B cell (primary cell): ENCODE results near the gene MCM3AP. TPM values are rescaled to one million over a fixed set of nuclear protein-coding genes. Genes with fewer than 3 reads are reported as not detected.
"Not testable (repeated sequence)": the region's sequence is repeated elsewhere in the genome, so short reads cannot be mapped to it uniquely, and the experiment has no call there.

Source experiments
- ATAC-seq: fragments of 200-7000 bp; cut with Tn5 transposase; one replicate; pipeline ENCODE4 v1.10.0; 2021; ENCODE audit warnings: low read depth, mild to moderate bottlenecking, moderate number of reproducible peaks, moderate library complexity
- CTCF ChIA-PET: fragments of 350-600 bp; sonication (Branson Sonifier 250); formaldehyde crosslinking; loops from one replicate; lab custom pipeline; 2021; ENCODE audit warnings: antibody characterized with exemption, inconsistent platforms; lab: Charles Lee
- POLR2A ChIA-PET: fragments of 350-600 bp; sonication (Branson Sonifier 250); formaldehyde crosslinking; loops from one replicate; lab custom pipeline; 2021; ENCODE audit warnings: antibody characterized with exemption; lab: Charles Lee
- DNase-seq: peaks from one replicate; pipeline ENCODE4 v3.0.0; 2013
- H2AFZ ChIP-seq: 2 replicates; pipeline ENCODE4 v1.6.1; 2012; ENCODE audit warnings: mild to moderate bottlenecking, low read depth, low read length; ENCODE audit not compliant: insufficient read depth, poor library complexity, severe bottlenecking
- H3K27ac ChIP-seq, 2 donors: 1 replicate in 1 of 2; 2 replicates in 1 of 2; pipeline ENCODE4 v1.5.1; 2012 to 2013; ENCODE audit warnings: low read length in 2 of 2, mild to moderate bottlenecking in 2 of 2, moderate library complexity in 1 of 2
- H3K27me3 ChIP-seq, 4 experiments: fragments of 200-600 bp in 1 of 4; sonication (generic) in 1 of 4; replicated peaks in 1 of 4; 1 replicate in 2 of 4; 2 replicates in 2 of 4; pipeline versions ENCODE4 v1.6.1 to v1.7.0; 2013 to 2016; ENCODE audit warnings: low read length in 3 of 4, mild to moderate bottlenecking in 2 of 4, mixed read lengths in 1 of 4, moderate library complexity in 1 of 4; ENCODE audit not compliant: insufficient read depth in 4 of 4, control insufficient read depth in 3 of 4; ENCODE audit errors: control extremely low read depth in 1 of 4
- H3K36me3 ChIP-seq, 2 experiments: replicated peaks in 1 of 2; 1 replicate in 1 of 2; 2 replicates in 1 of 2; pipeline versions ENCODE4 v1.6.1 to v1.7.1; 2013; ENCODE audit warnings: low read length in 1 of 2; ENCODE audit not compliant: insufficient read depth in 2 of 2, control insufficient read depth in 1 of 2; ENCODE audit errors: control extremely low read depth in 1 of 2, extremely low read depth in 1 of 2
- H3K4me1 ChIP-seq, 2 donors: fragments of 200-600 bp in 1 of 2; sonication (generic) in 1 of 2; 1 replicate in 1 of 2; 2 replicates in 1 of 2; pipeline versions ENCODE4 v1.5.1 to v1.6.1; 2013 to 2017; ENCODE audit warnings: low read length in 2 of 2; ENCODE audit not compliant: control insufficient read depth in 2 of 2, insufficient read depth in 2 of 2
- H3K4me2 ChIP-seq: replicated peaks from 2 replicates; pipeline ENCODE3; 2012; ENCODE audit warnings: mild to moderate bottlenecking, low read depth, low read length; ENCODE audit not compliant: poor library complexity, severe bottlenecking
- H3K4me3 ChIP-seq, 5 experiments: fragments of 200-600 bp in 1 of 5; sonication (generic) in 1 of 5; 1 replicate in 3 of 5; 2 replicates in 2 of 5; pipeline versions ENCODE4 v1.5.1 to v1.7.0; 2011 to 2016; ENCODE audit warnings: low read length in 4 of 5, mild to moderate bottlenecking in 4 of 5, low read depth in 2 of 5, control low read depth in 1 of 5, moderate library complexity in 1 of 5; ENCODE audit not compliant: insufficient read depth in 1 of 5; ENCODE audit errors: control extremely low read depth in 1 of 5, extremely low read depth in 1 of 5
- H3K79me2 ChIP-seq: fragments of 200-600 bp; sonication (generic); one replicate; pipeline ENCODE4 v1.6.0; 2016; ENCODE audit warnings: low read length; ENCODE audit not compliant: control insufficient read depth, insufficient read depth
- H3K9ac ChIP-seq: fragments of 200-600 bp; sonication (generic); 2 replicates; pipeline ENCODE4 v1.6.1; 2017; ENCODE audit warnings: mild to moderate bottlenecking, low read length, moderate library complexity
- H3K9me3 ChIP-seq, 3 donors: one replicate each; pipeline versions ENCODE4 v1.6.1 to v1.7.1; 2013; ENCODE audit warnings: low read length in 2 of 3; ENCODE audit not compliant: control insufficient read depth in 2 of 3, insufficient read depth in 1 of 3; ENCODE audit errors: control extremely low read depth in 1 of 3
- H4K20me1 ChIP-seq: 2 replicates; pipeline ENCODE4 v1.6.0; 2012; ENCODE audit warnings: mild to moderate bottlenecking, low read length; ENCODE audit not compliant: insufficient read depth, control insufficient read depth, poor library complexity, severe bottlenecking
- H3K27ac Mint-ChIP-seq: one replicate; pipeline ENCODE4 v1.8.0; 2021; ENCODE audit warnings: mixed read lengths
- H3K27me3 Mint-ChIP-seq: one replicate; pipeline ENCODE4 v1.8.0; 2021; ENCODE audit warnings: mixed read lengths
- H3K4me1 Mint-ChIP-seq: one replicate; pipeline ENCODE4 v1.8.0; 2021; ENCODE audit warnings: mixed read lengths
- H3K4me3 Mint-ChIP-seq: one replicate; pipeline ENCODE4 v1.8.0; 2021; ENCODE audit warnings: mixed read lengths
- H3K9me3 Mint-ChIP-seq: one replicate; pipeline ENCODE4 v1.8.0; 2022; ENCODE audit warnings: mixed read lengths; ENCODE audit not compliant: insufficient read depth
- CTCF ChIP-seq: fragments of 200-600 bp; IDR thresholded peaks from one replicate; pipeline ENCODE4 v1.8.0; 2022; ENCODE audit warnings: antibody characterized with exemption, mild to moderate bottlenecking
- EZH2 ChIP-seq: IDR thresholded peaks from 2 replicates; pipeline ENCODE4 v1.6.1; 2012; ENCODE audit warnings: borderline replicate concordance, low read depth, mild to moderate bottlenecking, moderate library complexity, low read length; ENCODE audit not compliant: insufficient read depth, poor library complexity, severe bottlenecking
- WGBS: methylation state at CpG from one replicate; pipeline ENCODE4 v1.1.5; 2013; ENCODE audit warnings: missing lambda C conversion rate; ENCODE audit not compliant: insufficient coverage; 5-methylcytosine and 5-hydroxymethylcytosine counted together
- intact Hi-C: fragments of 100-400 bp; cut with micrococcal nuclease; formaldehyde crosslinking; loops from one replicate; pipeline ENCODE4 v1.10.0; 2022
- polyA plus RNA-seq: library from polyadenylated mRNA; depleted of rRNA; stranded (reverse); fragments of >200 nt; gene quantifications from 2 replicates; pipeline ENCODE4 v1.2.3, GENCODE V29; 2012
- total RNA-seq, 2 donors: library from RNA; stranded (reverse); fragments of 120-200 nt in 1 of 2; gene quantifications; 1 replicate in 1 of 2; 2 replicates in 1 of 2; pipeline versions ENCODE4 v1.2.3 to v1.2.4, GENCODE V29; 2013 to 2022

Gene MCM3AP
- total and polyA plus RNA-seq, 2 donors (not counting 1 experiment from before 2014, with no cell fraction given) = 61.7 to 180 TPM

- intact Hi-C loops = no loop called here
- Histone ChIP-seq H3K9me3 (no peaks in the 10 kb centered on the region), H3K36me3 (no peaks in the 10 kb centered on the region), H3K4me1 (no peaks in the 10 kb centered on the region), H3K4me2 (no peak overlapping the region), H3K27me3 (no peaks in the 10 kb centered on the region), H2AFZ (no peak overlapping the region), H3K79me2 (no peaks in the 10 kb centered on the region), H4K20me1 (no peaks in the 10 kb centered on the region), H3K4me3 (no peak overlapping the region), H3K27ac (no peak overlapping the region), H3K9ac (no peak overlapping the region)
- Mint-ChIP-seq H3K27ac (no peak overlapping the region), H3K27me3 (no peaks in the 10 kb centered on the region), H3K9me3 (no peaks in the 10 kb centered on the region), H3K4me1 (no peaks in the 10 kb centered on the region), H3K4me3 (no peak overlapping the region)
- DNase-seq = no peak
- ChIA-PET CTCF (no interaction called here), POLR2A (no interaction called here)
- TF ChIP-seq CTCF = no peak
- TF ChIP-seq EZH2 = no peak
- ATAC-seq = no peak
Observed at GRCh38 chr21:46311568-46311967, 26.2 kb upstream of the MCM3AP start.

GRCh38 chr21:46310260-46310659 is 24.8 kb upstream of the MCM3AP start:
- H3K4me3 Mint-ChIP-seq, ATAC-seq, CTCF ChIA-PET, DNase-seq, H3K9me3 Mint-ChIP-seq, H3K9ac ChIP-seq, H4K20me1 ChIP-seq, H3K27ac ChIP-seq, H2AFZ ChIP-seq, H3K27me3 ChIP-seq, H3K4me1 Mint-ChIP-seq, H3K27me3 Mint-ChIP-seq, intact Hi-C loops, POLR2A ChIA-PET, H3K4me3 ChIP-seq, H3K36me3 ChIP-seq, H3K4me2 ChIP-seq, H3K79me2 ChIP-seq, H3K4me1 ChIP-seq, H3K27ac Mint-ChIP-seq, H3K9me3 ChIP-seq: not testable (repeated sequence)
- 100% methylated on average over 4 of the region's 8 CpGs for WGBS
